Measurements from ENCODE around the gene LTB4R.

LTB4R gene, protein sequence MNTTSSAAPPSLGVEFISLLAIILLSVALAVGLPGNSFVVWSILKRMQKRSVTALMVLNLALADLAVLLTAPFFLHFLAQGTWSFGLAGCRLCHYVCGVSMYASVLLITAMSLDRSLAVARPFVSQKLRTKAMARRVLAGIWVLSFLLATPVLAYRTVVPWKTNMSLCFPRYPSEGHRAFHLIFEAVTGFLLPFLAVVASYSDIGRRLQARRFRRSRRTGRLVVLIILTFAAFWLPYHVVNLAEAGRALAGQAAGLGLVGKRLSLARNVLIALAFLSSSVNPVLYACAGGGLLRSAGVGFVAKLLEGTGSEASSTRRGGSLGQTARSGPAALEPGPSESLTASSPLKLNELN

GRCh38 chr14:24310646-24311604 lies at the start of gene LTB4R:
Gene LTB4R (plus strand): TSS chr14:24311502. CDS start chr14:24315652, 4,150 bp downstream.
- no peak for DNase-seq

- no peak for DNase-seq
Measured at GRCh38 chr14:24261969-24262327, 49.4 kb upstream of the LTB4R start.

- DNase-seq, result no peak
Measured at GRCh38 chr14:24262821-24263733, 48.2 kb upstream of the LTB4R start, which contains the start of gene TGM1. Gene TGM1 (minus strand): TSS chr14:24263177. CDS start chr14:24262352, 825 bp downstream.

GRCh38 chr14:24263848-24264247 lies 47.5 kb upstream of the LTB4R start:
- DNase-seq, result no peak

GRCh38 chr14:24264298-24264697 lies 47.0 kb upstream of the LTB4R start:
- no peak for DNase-seq

- no peak for DNase-seq
Measured at GRCh38 chr14:24266344-24267244, 44.7 kb upstream of the LTB4R start.

GRCh38 chr14:24267516-24267915 lies 43.8 kb upstream of the LTB4R start:
- no peak for DNase-seq

DNA sequence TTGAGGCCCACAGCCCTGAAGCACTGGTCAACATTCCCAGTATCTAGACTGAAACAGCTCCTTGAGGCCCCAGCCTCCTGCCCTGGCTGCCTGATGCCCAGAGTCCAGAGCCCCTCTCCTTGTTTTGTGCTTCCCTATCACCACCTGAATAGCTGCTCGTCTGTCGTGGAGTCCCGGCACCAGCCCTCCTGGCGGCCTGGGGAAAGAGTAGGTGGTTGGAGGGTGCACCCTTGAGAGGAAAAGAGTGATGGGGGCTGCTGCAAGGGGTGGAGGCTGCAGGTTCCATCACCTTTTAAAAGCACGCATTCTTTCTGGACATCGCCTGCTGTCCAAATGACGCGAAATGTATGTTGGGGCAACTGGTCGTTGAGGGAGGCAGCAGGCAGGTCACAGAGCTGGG lies 43.1 kb upstream of the LTB4R start:
- DNase-seq, result no peak

- no peak for DNase-seq
Measured at GRCh38 chr14:24269368-24269767, 41.9 kb upstream of the LTB4R start.

- no peak for DNase-seq
Measured at GRCh38 chr14:24269910-24270536, 41.3 kb upstream of the LTB4R start.

- no peak for DNase-seq
Measured at GRCh38 chr14:24270537-24271133, 40.7 kb upstream of the LTB4R start.

DNA sequence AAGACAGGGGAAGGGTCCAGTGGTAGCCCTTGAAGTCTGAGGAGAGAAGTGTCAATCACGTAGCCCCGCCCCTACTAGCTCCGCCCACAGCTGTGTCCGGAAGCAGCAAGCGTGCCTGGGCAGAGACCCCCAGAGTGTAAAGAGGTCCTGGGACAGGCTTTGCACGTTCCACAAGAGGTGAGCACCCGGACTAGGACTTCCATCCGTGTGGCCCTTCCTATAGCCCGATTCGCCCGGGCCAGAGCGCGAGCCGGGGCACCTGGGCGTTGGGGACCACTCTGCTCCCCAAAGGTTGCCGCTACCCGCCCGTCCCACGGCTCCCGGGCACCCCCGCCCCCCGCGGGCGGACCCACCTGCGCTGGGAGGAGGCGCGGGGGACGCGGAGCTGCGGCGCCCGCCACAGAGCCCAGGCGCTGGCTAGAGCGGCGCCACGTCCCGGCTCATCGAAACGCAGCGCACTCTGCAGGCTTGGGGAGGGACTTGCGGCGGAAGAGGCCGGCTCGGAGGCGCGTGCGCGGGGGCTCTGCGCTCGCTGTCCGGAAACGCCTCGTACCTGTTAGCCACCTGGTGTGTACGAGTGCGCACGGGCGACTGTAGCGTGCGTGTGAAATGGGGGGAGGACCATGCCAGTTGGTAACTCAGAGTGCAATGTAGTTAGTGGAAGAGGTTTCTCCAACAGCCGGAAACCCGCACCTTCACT lies 40.0 kb upstream of the LTB4R start, which contains the start of gene RABGGTA:
TSS of gene RABGGTA (minus strand) at position 464 of the 700 bp plus-strand sequence. CDS start 482 bp downstream, outside the sequence.
- DNase-seq, result peak; percentile 82

DNA sequence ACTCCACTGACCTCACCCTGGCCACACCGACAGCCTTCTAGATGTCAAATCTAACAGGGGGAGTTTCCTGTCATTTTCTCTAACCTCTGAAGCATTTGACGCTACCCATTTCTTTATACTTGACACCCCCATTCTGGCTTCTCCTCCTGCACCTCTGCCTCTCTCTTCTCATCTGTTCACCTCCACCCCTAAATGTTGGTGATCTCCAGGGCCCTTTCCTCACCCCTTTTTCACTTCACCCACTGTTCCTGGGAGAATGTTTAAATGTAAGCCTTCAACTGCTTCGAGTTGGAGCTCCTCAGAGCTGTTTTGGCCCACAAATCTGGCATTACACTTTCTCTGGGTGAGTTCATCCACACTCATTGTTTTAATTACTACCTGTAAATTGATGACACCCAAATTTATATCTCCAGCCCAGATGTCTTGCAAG lies 39.5 kb upstream of the LTB4R start:
- DNase-seq, result no peak

DNA sequence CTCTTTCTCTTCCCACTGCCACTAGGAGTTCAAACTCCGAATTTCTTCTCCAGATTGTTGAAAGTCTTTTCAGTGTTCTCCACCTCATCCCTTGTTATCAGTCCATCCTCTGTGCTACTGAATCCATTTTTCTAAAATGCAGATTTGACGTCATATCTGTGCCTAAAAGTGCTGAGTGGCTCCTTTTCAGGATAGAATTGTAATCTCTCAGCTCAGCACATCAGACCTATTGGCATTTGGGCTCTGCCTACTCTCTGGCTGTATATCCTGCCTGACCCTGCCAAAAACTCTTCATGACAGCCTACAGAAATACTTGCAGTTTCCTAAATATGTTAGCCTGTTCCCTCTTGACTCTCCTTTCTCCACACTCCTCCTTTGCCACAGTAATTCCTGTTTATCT lies 38.8 kb upstream of the LTB4R start:
- no peak for DNase-seq

DNA sequence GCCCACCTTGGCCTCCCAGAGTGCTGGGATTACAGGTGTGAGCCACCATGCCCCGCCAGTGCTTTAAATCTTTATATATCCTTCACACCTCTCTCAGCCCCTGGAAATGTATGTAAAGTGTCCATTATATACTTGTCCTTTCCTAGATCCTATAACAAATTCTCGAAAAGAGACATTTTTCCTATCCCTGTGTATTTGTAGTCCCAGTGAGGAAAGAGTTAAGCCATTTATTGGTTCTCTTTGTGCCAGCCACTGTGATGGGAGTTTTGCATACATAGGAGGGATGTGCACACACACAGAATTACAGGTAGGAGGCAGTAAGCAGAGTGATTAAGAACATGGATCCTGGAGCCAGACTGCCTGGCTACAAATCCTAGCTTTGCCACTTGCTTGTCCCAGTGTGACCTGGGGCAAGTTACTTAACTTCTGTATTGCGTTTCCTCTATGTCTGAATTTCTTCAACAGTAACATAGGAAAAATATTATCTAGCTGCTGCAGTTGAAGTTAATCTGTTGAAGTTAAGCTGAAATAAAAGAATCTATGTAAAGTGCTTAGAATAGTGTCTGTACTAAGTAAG lies 37.8 kb upstream of the LTB4R start:
- no peak for DNase-seq

DNA sequence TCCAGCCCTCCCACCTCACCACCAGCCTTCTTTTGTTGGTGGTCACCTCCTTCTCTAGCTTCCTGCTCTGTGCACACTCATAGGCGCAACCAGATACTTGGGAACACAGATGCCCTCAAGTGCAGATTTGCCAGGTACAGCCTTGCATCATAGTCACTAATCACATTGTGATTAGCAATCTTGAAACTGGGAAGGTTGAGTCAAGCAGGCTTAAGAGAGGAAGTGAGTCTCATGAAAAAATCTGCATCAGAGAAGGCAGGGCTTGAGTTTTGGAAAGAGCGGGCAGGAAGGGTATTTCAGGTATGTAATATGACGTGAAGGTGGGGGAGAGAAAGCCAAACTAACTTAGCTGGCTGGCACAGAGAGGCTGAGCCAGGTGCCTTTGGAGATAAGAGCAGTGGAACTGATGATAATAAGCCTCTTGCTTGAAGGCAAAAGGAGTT lies 37.2 kb upstream of the LTB4R start:
- DNase-seq, result no peak

GRCh38 chr14:24277071-24277470 lies 34.2 kb upstream of the LTB4R start:
- DNase-seq, result no peak

GRCh38 chr14:24277606-24278321 lies 33.5 kb upstream of the LTB4R start:
- DNase-seq, result no peak

GRCh38 chr14:24278424-24278823 lies 32.9 kb upstream of the LTB4R start:
- DNase-seq, result no peak

All from NCI-H1048 (cell line).